ENCODE results near the gene ARMC9.

The ARMC9 gene

GRCh38 chr2:231392431-231393148, 194.2 kb downstream of the ARMC9 start:
- in situ Hi-C loops (cut with MboI; ENCODE audit: low pct_unique_long_range_greater_than_20kb, low sequenced_read_pairs, unreplicated experiment), result no loop called here
- TF ChIP-seq, protein P1, sequence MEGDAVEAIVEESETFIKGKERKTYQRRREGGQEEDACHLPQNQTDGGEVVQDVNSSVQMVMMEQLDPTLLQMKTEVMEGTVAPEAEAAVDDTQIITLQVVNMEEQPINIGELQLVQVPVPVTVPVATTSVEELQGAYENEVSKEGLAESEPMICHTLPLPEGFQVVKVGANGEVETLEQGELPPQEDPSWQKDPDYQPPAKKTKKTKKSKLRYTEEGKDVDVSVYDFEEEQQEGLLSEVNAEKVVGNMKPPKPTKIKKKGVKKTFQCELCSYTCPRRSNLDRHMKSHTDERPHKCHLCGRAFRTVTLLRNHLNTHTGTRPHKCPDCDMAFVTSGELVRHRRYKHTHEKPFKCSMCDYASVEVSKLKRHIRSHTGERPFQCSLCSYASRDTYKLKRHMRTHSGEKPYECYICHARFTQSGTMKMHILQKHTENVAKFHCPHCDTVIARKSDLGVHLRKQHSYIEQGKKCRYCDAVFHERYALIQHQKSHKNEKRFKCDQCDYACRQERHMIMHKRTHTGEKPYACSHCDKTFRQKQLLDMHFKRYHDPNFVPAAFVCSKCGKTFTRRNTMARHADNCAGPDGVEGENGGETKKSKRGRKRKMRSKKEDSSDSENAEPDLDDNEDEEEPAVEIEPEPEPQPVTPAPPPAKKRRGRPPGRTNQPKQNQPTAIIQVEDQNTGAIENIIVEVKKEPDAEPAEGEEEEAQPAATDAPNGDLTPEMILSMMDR (IDR thresholded peaks at IDR 0.05; ENCODE audit: extremely low read depth, insufficient read depth, missing control alignments), result no peak
- DNase-seq (ENCODE audit: low spot score), result peak; percentile 37

DNA sequence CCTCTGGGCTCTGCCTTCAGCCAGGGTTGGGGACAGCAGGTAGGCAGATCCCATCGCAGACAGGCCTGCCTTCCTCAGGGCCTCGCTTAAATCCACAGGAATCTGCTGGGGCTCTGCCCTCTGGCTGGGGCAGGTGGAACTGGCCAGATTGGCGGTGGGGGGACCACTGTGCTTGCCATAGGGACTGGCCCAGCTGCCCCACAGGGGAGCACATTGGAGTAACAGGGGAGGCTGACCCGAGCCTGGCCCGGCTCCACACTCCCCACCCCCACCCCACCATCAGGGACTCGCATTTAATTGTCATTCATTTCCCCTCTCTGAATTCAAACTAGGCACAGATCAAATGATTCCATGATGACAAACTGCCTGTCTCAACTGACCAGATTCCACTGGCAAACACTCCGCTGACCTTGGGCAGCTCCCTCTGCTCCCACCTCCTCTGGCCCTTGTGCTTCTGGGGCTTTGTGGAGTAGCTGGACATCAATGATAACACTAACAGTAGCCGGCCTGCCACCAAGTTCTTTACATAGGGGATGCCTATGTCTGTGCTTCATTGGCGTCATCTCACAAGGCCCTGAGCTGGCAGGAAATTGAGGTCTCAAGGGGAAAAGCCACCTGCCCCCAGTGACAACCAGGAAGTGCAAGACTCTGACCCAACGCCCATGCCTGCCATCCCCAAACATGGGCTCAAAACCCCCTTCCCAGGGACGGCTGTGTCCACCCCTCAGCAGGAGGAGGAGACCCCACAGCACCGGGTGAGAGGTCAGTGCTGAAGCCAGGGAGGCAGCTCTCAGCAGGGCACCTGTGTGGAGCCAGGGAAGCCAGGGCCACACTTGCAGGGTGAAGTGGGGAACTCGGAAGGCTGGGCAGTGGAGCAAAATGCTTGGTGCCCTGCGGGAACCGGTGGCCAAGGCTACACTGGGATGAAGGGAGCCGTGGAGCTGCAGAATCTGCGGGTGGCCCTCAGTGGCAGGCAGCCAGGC, 195.0 kb downstream of the ARMC9 start:
- in situ Hi-C loops (cut with MboI; ENCODE audit: low pct_unique_long_range_greater_than_20kb, low sequenced_read_pairs, unreplicated experiment), result no loop called here
- TF ChIP-seq, protein P1 (IDR thresholded peaks at IDR 0.05; ENCODE audit: extremely low read depth, insufficient read depth, missing control alignments), result peak; percentile 31
- DNase-seq (ENCODE audit: low spot score), result peak; percentile 86

DNA sequence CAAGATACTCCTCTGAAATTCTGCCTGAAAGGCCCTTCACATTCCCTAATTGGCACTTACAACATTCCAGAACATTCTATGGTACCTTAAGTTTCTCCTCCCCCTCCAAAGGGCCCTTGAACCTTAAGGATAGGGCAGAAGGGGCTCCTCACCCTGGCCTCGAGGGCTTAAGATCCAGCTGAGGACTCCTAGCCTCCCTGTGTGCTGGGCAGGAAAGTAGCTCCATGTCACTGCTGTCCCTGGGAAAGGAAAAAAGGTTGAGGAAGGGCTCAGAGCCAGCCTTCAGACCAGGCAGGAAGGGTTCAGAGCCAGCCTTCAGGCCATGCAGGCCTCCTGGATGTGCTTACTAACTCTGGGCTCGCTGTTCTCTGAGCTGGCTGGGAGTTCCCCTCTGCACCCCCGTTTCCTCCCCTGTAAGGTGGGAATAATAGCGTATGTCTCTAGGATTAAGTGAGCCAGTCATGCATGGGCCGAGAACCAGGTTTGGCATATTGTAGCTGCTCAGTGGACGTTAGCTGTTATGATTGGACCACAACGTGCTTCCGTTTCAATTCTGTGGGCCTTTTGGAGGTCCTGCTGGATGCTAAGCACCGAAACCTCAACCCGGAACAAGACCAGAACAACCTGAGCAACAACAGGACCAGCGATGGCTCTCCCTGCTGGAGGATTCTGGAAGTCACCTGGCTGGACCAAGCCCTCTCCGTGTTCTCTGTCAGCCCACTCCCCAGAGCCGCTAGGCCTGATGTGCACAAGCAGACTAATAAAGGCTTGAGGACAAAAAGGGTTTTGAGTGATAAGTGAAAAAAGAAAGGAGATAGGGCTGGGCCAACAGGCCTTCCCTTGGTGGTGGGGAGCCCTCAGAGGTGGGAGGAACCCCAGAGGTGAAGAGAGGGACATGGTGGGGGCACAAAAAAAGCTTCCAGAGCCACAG, 196.0 kb downstream of the ARMC9 start:
- TF ChIP-seq, protein P1 (IDR thresholded peaks at IDR 0.05; ENCODE audit: extremely low read depth, insufficient read depth, missing control alignments), result peak; percentile 55
- in situ Hi-C loops (cut with MboI; ENCODE audit: low pct_unique_long_range_greater_than_20kb, low sequenced_read_pairs, unreplicated experiment), result no loop called here
- peak; percentile 88 for DNase-seq (ENCODE audit: low spot score)

DNA sequence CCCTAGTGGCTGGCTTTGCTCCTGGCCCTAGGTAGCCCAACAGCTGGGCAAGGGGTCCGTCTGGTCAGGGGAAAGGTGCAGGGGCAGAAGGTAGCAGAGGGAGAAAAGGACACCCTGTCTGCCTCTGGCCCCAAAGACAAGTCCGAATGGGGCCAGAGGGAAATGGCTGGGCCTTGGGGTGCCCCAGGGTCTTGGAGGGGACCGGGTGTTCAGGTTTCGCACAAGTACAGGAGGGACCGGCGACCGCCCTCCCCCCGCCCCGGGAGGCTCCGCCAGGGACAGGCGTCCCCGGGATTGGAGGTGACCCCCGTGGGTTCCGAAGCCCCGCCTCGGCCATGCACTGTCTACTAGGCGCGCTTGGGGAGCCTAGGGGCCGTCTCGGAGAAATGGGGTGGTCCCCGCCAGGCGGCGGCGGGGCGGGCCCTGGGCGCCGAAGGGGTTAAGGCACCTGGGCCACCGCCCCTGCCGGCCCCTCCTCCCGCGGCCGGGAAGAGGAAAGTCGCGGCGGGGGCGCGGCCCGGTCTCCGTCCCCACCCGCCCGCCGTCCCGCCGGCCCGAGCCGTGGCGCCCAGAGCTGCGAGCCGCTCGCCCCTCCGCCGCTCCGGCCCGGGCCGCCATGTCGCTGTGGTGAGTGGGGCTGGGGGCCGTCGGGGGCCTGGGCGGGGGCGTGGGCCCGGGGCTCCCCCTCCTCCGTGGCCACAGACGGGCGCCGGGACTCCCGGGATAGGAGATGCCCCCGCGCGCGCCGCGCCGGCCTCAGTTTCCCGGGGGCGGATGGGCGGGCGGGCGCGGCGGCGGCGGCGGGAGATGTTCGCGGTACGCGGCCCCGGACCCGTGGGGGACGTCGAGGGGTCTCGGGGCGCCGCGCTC, 197.0 kb downstream of the ARMC9 start, which contains the start of gene B3GNT7:
B3GNT7 (plus strand) TSS at position 523 of the 870 bp plus-strand sequence; CDS start at position 617, 94 bp downstream.
- DNase-seq (ENCODE audit: low spot score), result peak; percentile 85
- in situ Hi-C loops (cut with MboI; ENCODE audit: low pct_unique_long_range_greater_than_20kb, low sequenced_read_pairs, unreplicated experiment), result no loop called here
- TF ChIP-seq, protein P1 (IDR thresholded peaks at IDR 0.05; ENCODE audit: extremely low read depth, insufficient read depth, missing control alignments), result no peak

DNA sequence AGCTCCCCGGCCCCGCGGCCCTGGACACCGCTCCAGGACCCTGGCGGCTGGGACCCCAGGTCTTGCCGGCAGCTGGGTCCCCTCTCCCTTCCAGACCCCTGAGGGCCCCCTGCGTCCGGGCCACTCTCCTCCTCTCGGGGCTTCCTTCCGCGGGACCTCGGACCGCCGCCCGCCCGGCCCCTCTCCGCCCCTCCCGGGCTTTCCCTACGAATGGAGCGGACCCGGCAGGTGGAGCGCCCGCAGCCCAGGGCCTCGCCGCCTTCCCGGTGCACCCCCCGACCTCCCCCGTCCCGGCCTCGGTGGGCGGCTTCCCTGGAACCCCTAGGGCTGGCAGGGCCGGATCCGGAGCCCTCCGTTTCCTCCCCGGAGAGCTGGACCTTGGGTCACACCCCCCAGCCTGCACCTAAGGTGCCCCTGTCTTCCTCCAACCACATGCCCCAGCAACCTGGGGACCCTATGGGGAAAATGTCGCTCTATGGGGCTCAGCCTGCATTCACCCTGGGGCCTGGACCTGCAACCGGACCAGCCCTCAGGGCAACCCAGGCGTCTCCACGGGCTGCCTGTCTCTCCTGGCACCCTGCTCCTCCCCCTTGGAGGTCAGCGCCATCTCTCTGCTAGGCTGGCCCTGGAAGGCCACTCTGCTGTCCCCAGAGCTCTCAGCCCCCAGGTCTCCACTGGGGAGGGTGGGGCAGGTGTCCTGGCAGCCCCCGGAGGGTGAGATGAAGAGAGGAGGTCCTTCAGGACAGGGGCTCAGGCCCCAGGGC, 197.8 kb downstream of the ARMC9 start:
- DNase-seq (ENCODE audit: low spot score), result peak; percentile 56
- in situ Hi-C loops (cut with MboI; ENCODE audit: low pct_unique_long_range_greater_than_20kb, low sequenced_read_pairs, unreplicated experiment), result no loop called here
- TF ChIP-seq, protein P1 (IDR thresholded peaks at IDR 0.05; ENCODE audit: extremely low read depth, insufficient read depth, missing control alignments), result no peak
